GM23338 (cell line): ENCODE results near the gene CYB5RL. TPM values are rescaled to one million over a fixed set of nuclear protein-coding genes. Genes with fewer than 3 reads are reported as not detected.

Source experiments
- ATAC-seq: fragments of 200-7000 bp; cut with Tn5 transposase; 3 replicates; pipeline ENCODE4 v1.9.1; 2020
- DNase-seq: peaks from one replicate; pipeline ENCODE4 v3.0.0-alpha.2; 2015; ENCODE audit warnings: low spot score
- H2AFZ ChIP-seq: fragments of 200-600 bp; sonication (generic); 2 replicates; pipeline ENCODE4 v1.8.0; 2016; ENCODE audit warnings: antibody characterized with exemption, mild to moderate bottlenecking, moderate library complexity
- H3F3A ChIP-seq: fragments of 200-600 bp; sonication (generic); replicated peaks from 2 replicates; pipeline ENCODE4 v1.8.0; 2017; ENCODE audit warnings: antibody characterized with exemption, mixed run types, low read depth
- H3K27ac ChIP-seq: fragments of 200-600 bp; sonication (generic); 2 replicates; pipeline ENCODE4 v1.6.1; 2016; ENCODE audit warnings: low read depth
- H3K27me3 ChIP-seq: fragments of 200-600 bp; sonication (generic); 2 replicates; pipeline ENCODE4 v1.8.0; 2016; ENCODE audit warnings: mild to moderate bottlenecking, mixed run types, moderate library complexity; ENCODE audit not compliant: insufficient read depth
- H3K36me3 ChIP-seq: fragments of 200-600 bp; sonication (generic); 2 replicates; pipeline ENCODE4 v1.8.0; 2016; ENCODE audit warnings: mild to moderate bottlenecking; ENCODE audit not compliant: insufficient read depth
- H3K4me1 ChIP-seq: fragments of 200-600 bp; sonication (generic); 2 replicates; pipeline ENCODE4 v1.8.0; 2016; ENCODE audit warnings: mild to moderate bottlenecking, moderate library complexity; ENCODE audit not compliant: insufficient read depth
- H3K4me2 ChIP-seq: fragments of 200-600 bp; sonication (generic); 2 replicates; pipeline ENCODE4 v1.7.1; 2017; ENCODE audit warnings: mixed run types
- H3K4me3 ChIP-seq: fragments of 200-600 bp; sonication (generic); 2 replicates; pipeline ENCODE4 v1.6.1; 2016; ENCODE audit warnings: mixed run types
- H3K79me2 ChIP-seq: fragments of 200-600 bp; sonication (generic); replicated peaks from 2 replicates; pipeline ENCODE4 v1.8.0; 2017; ENCODE audit warnings: mild to moderate bottlenecking; ENCODE audit not compliant: insufficient read depth
- H3K9me2 ChIP-seq: fragments of 200-600 bp; sonication (generic); 2 replicates; pipeline ENCODE4 v1.8.0; 2017; ENCODE audit not compliant: insufficient read depth
- H4K20me1 ChIP-seq: fragments of 200-600 bp; sonication (generic); replicated peaks from 2 replicates; pipeline ENCODE4 v1.8.0; 2017; ENCODE audit warnings: mild to moderate bottlenecking; ENCODE audit not compliant: insufficient read depth
- H3K27ac Mint-ChIP-seq: 2 replicates; pipeline ENCODE4 v1.8.0; 2020; ENCODE audit warnings: inconsistent platforms, mild to moderate bottlenecking, moderate library complexity, mixed read lengths
- H3K27me3 Mint-ChIP-seq: 3 replicates; pipeline ENCODE4 v1.8.0; 2022; ENCODE audit warnings: low read depth, mild to moderate bottlenecking, moderate library complexity, mixed read lengths, inconsistent platforms; ENCODE audit not compliant: insufficient read depth, poor library complexity
- H3K36me3 Mint-ChIP-seq: 3 replicates; pipeline ENCODE4 v1.8.0; 2021; ENCODE audit warnings: low read depth, mild to moderate bottlenecking, inconsistent platforms, moderate library complexity, mixed read lengths
- H3K4me1 Mint-ChIP-seq: 3 replicates; pipeline ENCODE4 v1.8.0; 2020; ENCODE audit warnings: mild to moderate bottlenecking, inconsistent platforms, mixed read lengths
- H3K4me3 Mint-ChIP-seq: 3 replicates; pipeline ENCODE4 v1.8.0; 2021; ENCODE audit warnings: moderate library complexity, mild to moderate bottlenecking, inconsistent platforms, mixed read lengths
- H3K9me3 Mint-ChIP-seq: 3 replicates; pipeline ENCODE4 v1.8.0; 2020; ENCODE audit warnings: moderate library complexity, mild to moderate bottlenecking, inconsistent platforms, mixed read lengths
- CREB1 ChIP-seq: fragments of 250-450 bp; sonication (Bioruptor Pico); IDR thresholded peaks from 2 replicates; pipeline ENCODE4 v1.5.0; 2020; ENCODE audit warnings: low read depth, mild to moderate bottlenecking, moderate library complexity
- JUNB ChIP-seq: IDR thresholded peaks from one replicate; pipeline ENCODE4 v1.6.1; 2016; ENCODE audit warnings: antibody characterized with exemption; ENCODE audit not compliant: unreplicated experiment
- NANOG ChIP-seq: IDR thresholded peaks from 2 replicates; pipeline ENCODE4 v1.6.1; 2016; ENCODE audit warnings: antibody characterized with exemption, borderline replicate concordance
- POLR2AphosphoS5 ChIP-seq: IDR thresholded peaks from 2 replicates; pipeline ENCODE4 v1.6.1; 2016; ENCODE audit warnings: antibody characterized with exemption, low read depth
- STAT1 ChIP-seq: IDR thresholded peaks from one replicate; pipeline ENCODE4 v1.6.1; 2016; ENCODE audit warnings: antibody characterized with exemption; ENCODE audit not compliant: unreplicated experiment
- ZNF114 ChIP-seq: fragments of 250-450 bp; sonication (Bioruptor Pico); IDR thresholded peaks from 2 replicates; pipeline ENCODE4 v1.5.0; 2020; ENCODE audit warnings: mild to moderate bottlenecking, moderate library complexity
- ZNF331 ChIP-seq: fragments of 250-450 bp; sonication (Bioruptor Pico); IDR thresholded peaks from 2 replicates; pipeline ENCODE4 v1.5.0; 2020; ENCODE audit warnings: low read depth, mild to moderate bottlenecking, moderate library complexity
- polyA plus RNA-seq: library from polyadenylated mRNA; unstranded; fragments of >200 nt; fragmentation: Nextera tagmentation; extraction: Ambion mirVana; gene quantifications from 2 replicates; pipeline ENCODE4 v1.2.1, GENCODE V29; 2016
- total RNA-seq: library from RNA; depleted of rRNA; stranded (reverse); fragments of >200 nt; shearing (Covaris generic); gene quantifications from 2 replicates; pipeline ENCODE4 v1.2.3, GENCODE V29; 2014
- TF ChIP-seq, protein P1 (sequence below): IDR thresholded peaks from one replicate; pipeline ENCODE4 v1.6.1; 2018; ENCODE audit warnings: antibody characterized with exemption; ENCODE audit not compliant: unreplicated experiment
- TF ChIP-seq, protein P2 (sequence below), 2 experiments: fragments of 200-600 bp in 1 of 2; sonication (generic) in 1 of 2; conservative IDR thresholded peaks; 2 replicates each; pipeline versions ENCODE4 v1.5.1 to v1.6.1; 2016 to 2017; ENCODE audit warnings: antibody characterized with exemption in 2 of 2, low read depth in 2 of 2, mild to moderate bottlenecking in 2 of 2, moderate library complexity in 1 of 2
- TF ChIP-seq, protein P3 (sequence below): IDR thresholded peaks from 2 replicates; pipeline ENCODE4 v1.6.1; 2016; ENCODE audit warnings: antibody characterized with exemption

Gene CYB5RL
- total and polyA plus RNA-seq, 2 experiments from 2014 or later, result 5.9 to 11.5 TPM

DNA sequence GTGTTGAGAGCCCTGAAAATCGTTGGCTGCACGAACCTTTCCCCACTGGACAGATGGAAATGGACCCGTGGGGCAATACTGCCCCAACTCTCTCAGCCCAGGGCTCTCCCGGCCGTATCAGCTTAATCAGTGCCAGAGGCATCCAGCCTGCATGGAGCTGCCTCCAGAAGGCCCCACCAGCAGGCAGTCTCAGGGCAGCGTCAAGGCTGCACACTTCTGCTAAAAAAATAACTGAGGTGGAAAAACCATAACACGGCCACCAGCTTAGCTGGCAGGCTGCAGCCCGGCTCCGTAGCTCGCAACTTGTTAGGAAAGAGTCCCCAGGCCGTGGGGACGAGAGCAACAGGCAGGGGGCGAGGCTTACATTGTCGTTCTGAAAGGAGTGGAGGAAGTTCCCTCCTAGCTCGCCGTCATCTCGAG is 28.1 kb upstream of the CYB5RL start:
- Mint-ChIP-seq H3K4me1 (peaks cover 40% of the 10 kb centered on the region), H3K4me3 (no peak overlapping the region; the same call in 2 of the 3 replicates), H3K27me3 (peaks cover 19% of the 10 kb centered on the region), H3K9me3 (peaks cover 5% of the 10 kb centered on the region; the same call in 2 of the 3 replicates), H3K27ac (peak overlapping the region; percentile 77), H3K36me3 (peaks cover 34% of the 10 kb centered on the region)
- Histone ChIP-seq H3K27ac (no peak overlapping the region), H3K36me3 (no peaks in the 10 kb centered on the region; the same call in 1 of the 2 replicates), H3K79me2 (no peaks in the 10 kb centered on the region), H3K4me2 (no peak overlapping the region), H3K4me1 (no peaks in the 10 kb centered on the region; the same call in 1 of the 2 replicates), H3F3A (no peaks in the 10 kb centered on the region), H2AFZ (no peak overlapping the region), H3K27me3 (no peaks in the 10 kb centered on the region), H3K9me2 (no peaks in the 10 kb centered on the region), H4K20me1 (peaks cover 4% of the 10 kb centered on the region; the same call in 1 of the 2 replicates), H3K4me3 (no peak overlapping the region)
- ATAC-seq, result peak; percentile 40
- peak; percentile 64 for DNase-seq
- TF ChIP-seq, protein P1, sequence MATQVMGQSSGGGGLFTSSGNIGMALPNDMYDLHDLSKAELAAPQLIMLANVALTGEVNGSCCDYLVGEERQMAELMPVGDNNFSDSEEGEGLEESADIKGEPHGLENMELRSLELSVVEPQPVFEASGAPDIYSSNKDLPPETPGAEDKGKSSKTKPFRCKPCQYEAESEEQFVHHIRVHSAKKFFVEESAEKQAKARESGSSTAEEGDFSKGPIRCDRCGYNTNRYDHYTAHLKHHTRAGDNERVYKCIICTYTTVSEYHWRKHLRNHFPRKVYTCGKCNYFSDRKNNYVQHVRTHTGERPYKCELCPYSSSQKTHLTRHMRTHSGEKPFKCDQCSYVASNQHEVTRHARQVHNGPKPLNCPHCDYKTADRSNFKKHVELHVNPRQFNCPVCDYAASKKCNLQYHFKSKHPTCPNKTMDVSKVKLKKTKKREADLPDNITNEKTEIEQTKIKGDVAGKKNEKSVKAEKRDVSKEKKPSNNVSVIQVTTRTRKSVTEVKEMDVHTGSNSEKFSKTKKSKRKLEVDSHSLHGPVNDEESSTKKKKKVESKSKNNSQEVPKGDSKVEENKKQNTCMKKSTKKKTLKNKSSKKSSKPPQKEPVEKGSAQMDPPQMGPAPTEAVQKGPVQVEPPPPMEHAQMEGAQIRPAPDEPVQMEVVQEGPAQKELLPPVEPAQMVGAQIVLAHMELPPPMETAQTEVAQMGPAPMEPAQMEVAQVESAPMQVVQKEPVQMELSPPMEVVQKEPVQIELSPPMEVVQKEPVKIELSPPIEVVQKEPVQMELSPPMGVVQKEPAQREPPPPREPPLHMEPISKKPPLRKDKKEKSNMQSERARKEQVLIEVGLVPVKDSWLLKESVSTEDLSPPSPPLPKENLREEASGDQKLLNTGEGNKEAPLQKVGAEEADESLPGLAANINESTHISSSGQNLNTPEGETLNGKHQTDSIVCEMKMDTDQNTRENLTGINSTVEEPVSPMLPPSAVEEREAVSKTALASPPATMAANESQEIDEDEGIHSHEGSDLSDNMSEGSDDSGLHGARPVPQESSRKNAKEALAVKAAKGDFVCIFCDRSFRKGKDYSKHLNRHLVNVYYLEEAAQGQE, result no peak
- TF ChIP-seq, protein P2, sequence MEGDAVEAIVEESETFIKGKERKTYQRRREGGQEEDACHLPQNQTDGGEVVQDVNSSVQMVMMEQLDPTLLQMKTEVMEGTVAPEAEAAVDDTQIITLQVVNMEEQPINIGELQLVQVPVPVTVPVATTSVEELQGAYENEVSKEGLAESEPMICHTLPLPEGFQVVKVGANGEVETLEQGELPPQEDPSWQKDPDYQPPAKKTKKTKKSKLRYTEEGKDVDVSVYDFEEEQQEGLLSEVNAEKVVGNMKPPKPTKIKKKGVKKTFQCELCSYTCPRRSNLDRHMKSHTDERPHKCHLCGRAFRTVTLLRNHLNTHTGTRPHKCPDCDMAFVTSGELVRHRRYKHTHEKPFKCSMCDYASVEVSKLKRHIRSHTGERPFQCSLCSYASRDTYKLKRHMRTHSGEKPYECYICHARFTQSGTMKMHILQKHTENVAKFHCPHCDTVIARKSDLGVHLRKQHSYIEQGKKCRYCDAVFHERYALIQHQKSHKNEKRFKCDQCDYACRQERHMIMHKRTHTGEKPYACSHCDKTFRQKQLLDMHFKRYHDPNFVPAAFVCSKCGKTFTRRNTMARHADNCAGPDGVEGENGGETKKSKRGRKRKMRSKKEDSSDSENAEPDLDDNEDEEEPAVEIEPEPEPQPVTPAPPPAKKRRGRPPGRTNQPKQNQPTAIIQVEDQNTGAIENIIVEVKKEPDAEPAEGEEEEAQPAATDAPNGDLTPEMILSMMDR (conservative IDR thresholded peaks at IDR 0.05; ENCODE audit: low read depth in 2 of 2), result peak; percentile 14 to 51; a peak in 2 of 4 replicates

DNA sequence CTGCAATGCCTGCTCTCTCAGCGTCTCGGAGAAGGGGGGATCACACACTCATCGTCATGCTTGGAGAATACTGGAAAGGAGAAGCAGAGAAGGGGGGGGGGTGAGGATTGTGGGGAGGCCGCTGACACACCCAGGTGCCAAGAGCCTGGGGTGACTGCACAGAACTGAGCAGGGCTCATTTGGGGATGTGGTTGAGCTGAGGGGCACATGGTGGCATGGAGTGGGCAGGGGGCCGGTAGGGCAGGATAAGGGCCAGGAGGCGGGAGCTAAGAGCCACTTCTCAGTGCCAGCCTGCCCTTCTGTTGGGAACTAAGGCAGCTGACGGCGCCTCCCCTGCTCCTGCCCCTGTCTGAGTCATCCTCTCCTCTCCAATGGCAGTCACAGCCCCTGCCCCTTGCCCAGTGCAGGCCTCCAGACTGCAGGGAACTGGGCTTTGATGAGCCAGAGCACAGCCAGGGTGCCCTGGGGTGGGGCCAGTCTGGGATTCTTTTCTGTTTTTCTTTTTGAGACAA is 27.3 kb upstream of the CYB5RL start:
- Histone ChIP-seq H3K4me2 (no peak overlapping the region), H3K79me2 (no peaks in the 10 kb centered on the region), H3K27me3 (no peaks in the 10 kb centered on the region), H3K9me2 (no peaks in the 10 kb centered on the region), H4K20me1 (peaks cover 4% of the 10 kb centered on the region; the same call in 1 of the 2 replicates), H3K36me3 (no peaks in the 10 kb centered on the region; the same call in 1 of the 2 replicates), H3K27ac (no peak overlapping the region), H3K4me1 (no peaks in the 10 kb centered on the region; the same call in 1 of the 2 replicates), H2AFZ (no peak overlapping the region), H3F3A (no peaks in the 10 kb centered on the region), H3K4me3 (no peak overlapping the region)
- no peaks in the 10 kb centered on the region for H3K9me3 Mint-ChIP-seq
- TF ChIP-seq ZNF114, result no peak
- TF ChIP-seq NANOG, result no peak
- TF ChIP-seq, protein P3, sequence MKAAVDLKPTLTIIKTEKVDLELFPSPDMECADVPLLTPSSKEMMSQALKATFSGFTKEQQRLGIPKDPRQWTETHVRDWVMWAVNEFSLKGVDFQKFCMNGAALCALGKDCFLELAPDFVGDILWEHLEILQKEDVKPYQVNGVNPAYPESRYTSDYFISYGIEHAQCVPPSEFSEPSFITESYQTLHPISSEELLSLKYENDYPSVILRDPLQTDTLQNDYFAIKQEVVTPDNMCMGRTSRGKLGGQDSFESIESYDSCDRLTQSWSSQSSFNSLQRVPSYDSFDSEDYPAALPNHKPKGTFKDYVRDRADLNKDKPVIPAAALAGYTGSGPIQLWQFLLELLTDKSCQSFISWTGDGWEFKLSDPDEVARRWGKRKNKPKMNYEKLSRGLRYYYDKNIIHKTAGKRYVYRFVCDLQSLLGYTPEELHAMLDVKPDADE, result no peak
- TF ChIP-seq JUNB, result no peak
- no peak for TF ChIP-seq ZNF331 (CRISPR knock-in tag)
- no peak for TF ChIP-seq CREB1 (CRISPR knock-in tag)
- no peak for TF ChIP-seq STAT1
- no peak; the same call in 1 of the 2 replicates for TF ChIP-seq POLR2AphosphoS5
- peaks cover 45% of the 10 kb centered on the region for H3K4me1 Mint-ChIP-seq
- H3K4me3 Mint-ChIP-seq, result no peak overlapping the region
- peaks cover 26% of the 10 kb centered on the region for H3K27me3 Mint-ChIP-seq
- H3K36me3 Mint-ChIP-seq, result peaks cover 27% of the 10 kb centered on the region
- no peak for DNase-seq
- ATAC-seq, result no peak
- H3K27ac Mint-ChIP-seq, result no peak overlapping the region; the same call in 1 of the 2 replicates
